Measurements from ENCODE around the gene CCDC9. TPM values are rescaled to one million over a fixed set of nuclear protein-coding genes. Genes with fewer than 3 reads are reported as not detected.

Gene CCDC9
- total and polyA plus RNA-seq, 4 donors, result 1.4 to 8.1 (median 5.4) TPM

DNA sequence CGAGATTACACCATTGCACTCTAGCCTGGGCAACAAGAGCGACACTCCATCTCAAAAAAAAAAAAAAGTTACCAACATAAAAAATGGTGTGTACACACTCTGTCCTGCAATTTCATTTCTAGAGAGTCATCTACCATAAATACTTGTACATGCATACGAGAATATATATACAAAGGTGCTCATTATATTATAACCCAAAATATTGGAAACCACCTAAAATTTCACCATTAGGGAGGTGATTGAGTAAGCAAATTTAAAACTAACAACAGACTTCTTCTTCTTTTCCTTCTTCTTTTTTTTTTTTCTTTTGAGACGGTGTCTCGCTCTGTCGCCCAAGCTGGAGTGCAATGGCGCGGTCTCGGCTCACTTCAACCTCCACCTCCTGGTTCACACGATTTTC, 45.9 kb downstream of the CCDC9 start:
- 92% methylated on average over 10 of the region's 10 CpGs for WGBS
- no peak overlapping the region for H3K4me3 ChIP-seq (ENCODE audit: low read depth in 1 of 3, low read length in 3 of 3)
- no peak for DNase-seq (ENCODE audit: low spot score)
- H3K27ac ChIP-seq (ENCODE audit: low read depth in 1 of 2, low read length in 2 of 2), result no peak overlapping the region
- no peak for TF ChIP-seq MAX (IDR thresholded peaks at IDR 0.05)
- TF ChIP-seq CTCF (IDR thresholded peaks at IDR 0.05; ENCODE audit: low read depth, low read length, missing input control), result no peak
- TF ChIP-seq TAF1 (conservative IDR thresholded peaks at IDR 0.05), result no peak
- TF ChIP-seq SP1 (IDR thresholded peaks at IDR 0.05), result no peak
- no peak for TF ChIP-seq HNF4G (IDR thresholded peaks at IDR 0.05)
- no peak for TF ChIP-seq ATF3 (IDR thresholded peaks at IDR 0.05)
- no peak for TF ChIP-seq HNF4A (conservative IDR thresholded peaks at IDR 0.05)
- no peak for TF ChIP-seq YY1 (IDR thresholded peaks at IDR 0.05)
- no peak for TF ChIP-seq ZBTB33 (IDR thresholded peaks at IDR 0.05)
- TF ChIP-seq REST (IDR thresholded peaks at IDR 0.05), result no peak
- TF ChIP-seq RXRA (IDR thresholded peaks at IDR 0.05), result no peak
- no peak for TF ChIP-seq EGR1 (IDR thresholded peaks at IDR 0.05; ENCODE audit: low read depth in 2 of 2)
- no peak for TF ChIP-seq FOXA2 (IDR thresholded peaks at IDR 0.05)
- no peak for TF ChIP-seq GABPA (IDR thresholded peaks at IDR 0.05 in 1 of 2, conservative IDR thresholded peaks at IDR 0.05 in 1 of 2)
- no peak for TF ChIP-seq JUND (IDR thresholded peaks at IDR 0.05)
- no peak for TF ChIP-seq FOXA1 (IDR thresholded peaks at IDR 0.05)
- no peak for TF ChIP-seq NR2F2 (IDR thresholded peaks at IDR 0.05)
- no peak for TF ChIP-seq RAD21 (IDR thresholded peaks at IDR 0.05)
- H3K36me3 ChIP-seq (ENCODE audit: control insufficient read depth in 4 of 4, insufficient read depth in 3 of 4, low read depth in 1 of 4, low read length in 3 of 4), result no peaks in the 10 kb centered on the region
- no peaks in the 10 kb centered on the region for H3K9me3 ChIP-seq (ENCODE audit: control insufficient read depth in 4 of 4, low read length in 3 of 4)
- peaks cover 0 to 5% (median 0%) of the 10 kb centered on the region in 4 donors for H3K4me1 ChIP-seq (ENCODE audit: control insufficient read depth in 4 of 4, insufficient read depth in 4 of 4, low read length in 3 of 4)
- H3K9ac ChIP-seq (ENCODE audit: low read depth in 1 of 2, low read length in 2 of 2), result no peak overlapping the region
- no peaks in the 10 kb centered on the region for H3K27me3 ChIP-seq (ENCODE audit: control insufficient read depth in 4 of 4, insufficient read depth in 4 of 4, low read length in 3 of 4)
